WTC11 (cell line): ENCODE results near the gene SUPT5H. TPM values are rescaled to one million over a fixed set of nuclear protein-coding genes. Genes with fewer than 3 reads are reported as not detected.

Experiments
- ATAC-seq: fragments of 200-7000 bp; cut with Tn5 transposase; 2 replicates; pipeline ENCODE4 v1.10.0; 2021; ENCODE audit warnings: mild to moderate bottlenecking, moderate library complexity
- CTCF ChIA-PET: fragments of 300-600 bp; sonication (Branson Sonifier 250); formaldehyde crosslinking; loops from one replicate; lab custom pipeline; 2021; ENCODE audit warnings: antibody characterized with exemption; lab: Charles Lee
- POLR2A ChIA-PET: fragments of 350-600 bp; sonication (Branson Sonifier 250); formaldehyde crosslinking; loops from one replicate; lab custom pipeline; 2021; ENCODE audit warnings: antibody characterized with exemption; lab: Charles Lee
- DNase-seq: peaks from one replicate; pipeline ENCODE4 v3.0.0; 2021; ENCODE audit warnings: low spot score
- H3K27ac Mint-ChIP-seq: 2 replicates; pipeline ENCODE4 v1.8.0; 2021; ENCODE audit warnings: mixed read lengths
- H3K27me3 Mint-ChIP-seq: 2 replicates; pipeline ENCODE4 v1.8.0; 2021; ENCODE audit warnings: low read depth, mild to moderate bottlenecking, moderate library complexity, mixed read lengths
- H3K36me3 Mint-ChIP-seq: 2 replicates; pipeline ENCODE4 v1.8.0; 2021; ENCODE audit warnings: mixed read lengths
- H3K4me1 Mint-ChIP-seq: 2 replicates; pipeline ENCODE4 v1.8.0; 2022; ENCODE audit warnings: mixed read lengths
- H3K4me3 Mint-ChIP-seq: 2 replicates; pipeline ENCODE4 v1.8.0; 2021; ENCODE audit warnings: mild to moderate bottlenecking, moderate library complexity, mixed read lengths
- H3K9me3 Mint-ChIP-seq: 2 replicates; pipeline ENCODE4 v1.8.0; 2021; ENCODE audit warnings: mixed read lengths
- CBFB ChIP-seq: sonication (generic); formaldehyde crosslinking; IDR thresholded peaks from 2 replicates; pipeline ENCODE4 v1.8.1; 2022; ENCODE audit warnings: mild to moderate bottlenecking, low read depth, missing genetic modification reagents
- CREM ChIP-seq: sonication (generic); formaldehyde crosslinking; IDR thresholded peaks from 2 replicates; pipeline ENCODE4 v1.8.1; 2022; ENCODE audit warnings: mild to moderate bottlenecking, missing genetic modification reagents, moderate library complexity
- ESRRA ChIP-seq: sonication (generic); formaldehyde crosslinking; IDR thresholded peaks from 2 replicates; pipeline ENCODE4 v1.8.1; 2022; ENCODE audit warnings: mild to moderate bottlenecking, missing genetic modification reagents, borderline replicate concordance
- NFE2L1 ChIP-seq: sonication (generic); formaldehyde crosslinking; IDR thresholded peaks from 2 replicates; pipeline ENCODE4 v1.8.1; 2023; ENCODE audit warnings: missing genetic modification reagents
- NR2C2 ChIP-seq: sonication (generic); formaldehyde crosslinking; IDR thresholded peaks from 2 replicates; pipeline ENCODE4 v1.8.0; 2022; ENCODE audit warnings: mild to moderate bottlenecking, missing genetic modification reagents
- SOX15 ChIP-seq: fragments of 250-450 bp; sonication (Bioruptor Pico); IDR thresholded peaks from 2 replicates; pipeline ENCODE4 v1.9.0; 2021; ENCODE audit warnings: mild to moderate bottlenecking
- TEAD1 ChIP-seq: sonication (generic); formaldehyde crosslinking; IDR thresholded peaks from 2 replicates; pipeline ENCODE4 v1.8.0; 2022; ENCODE audit warnings: mild to moderate bottlenecking, missing genetic modification reagents
- TP53 ChIP-seq: sonication (generic); formaldehyde crosslinking; IDR thresholded peaks from 2 replicates; pipeline ENCODE4 v1.8.1; 2023; ENCODE audit warnings: mild to moderate bottlenecking, missing genetic modification reagents
- ZNF396 ChIP-seq: fragments of 250-450 bp; sonication (Bioruptor Pico); IDR thresholded peaks from 2 replicates; pipeline ENCODE4 v1.8.0; 2021; ENCODE audit warnings: mild to moderate bottlenecking, moderate library complexity, borderline replicate concordance
- total RNA-seq: library from RNA; stranded (reverse); gene quantifications from 3 replicates; pipeline ENCODE4 v1.2.3, GENCODE V29; 2021
- TF ChIP-seq, protein P1 (sequence below): sonication (generic); formaldehyde crosslinking; IDR thresholded peaks from 2 replicates; pipeline ENCODE4 v1.8.0; 2022; ENCODE audit warnings: mild to moderate bottlenecking, missing genetic modification reagents
- TF ChIP-seq, protein P2 (sequence below): sonication (generic); formaldehyde crosslinking; IDR thresholded peaks from 2 replicates; pipeline ENCODE4 v1.8.0; 2022; ENCODE audit warnings: mild to moderate bottlenecking, missing genetic modification reagents
- TF ChIP-seq, protein P3 (sequence below): fragments of 250-450 bp; sonication (Bioruptor Pico); IDR thresholded peaks from 2 replicates; pipeline ENCODE4 v1.9.0; 2021; ENCODE audit warnings: mild to moderate bottlenecking
- TF ChIP-seq, protein P4 (sequence below): sonication (generic); formaldehyde crosslinking; IDR thresholded peaks from 2 replicates; pipeline ENCODE4 v1.8.1; 2022; ENCODE audit warnings: mild to moderate bottlenecking, moderate library complexity, missing genetic modification reagents
- TF ChIP-seq, protein P5 (sequence below): fragments of 250-450 bp; sonication (Bioruptor Pico); IDR thresholded peaks from 2 replicates; pipeline ENCODE4 v1.9.0; 2021; ENCODE audit warnings: mild to moderate bottlenecking, borderline replicate concordance
- TF ChIP-seq, protein P6 (sequence below): sonication (generic); formaldehyde crosslinking; IDR thresholded peaks from 2 replicates; pipeline ENCODE4 v1.8.1; 2022; ENCODE audit warnings: missing genetic modification reagents, borderline replicate concordance
- TF ChIP-seq, protein P7 (sequence below): sonication (generic); formaldehyde crosslinking; IDR thresholded peaks from 2 replicates; pipeline ENCODE4 v1.8.1; 2023; ENCODE audit warnings: mild to moderate bottlenecking, moderate library complexity, missing genetic modification reagents
- TF ChIP-seq, protein P8 (sequence below): sonication (generic); formaldehyde crosslinking; IDR thresholded peaks from 2 replicates; pipeline ENCODE4 v1.8.0; 2023; ENCODE audit warnings: missing genetic modification reagents, mild to moderate bottlenecking, borderline replicate concordance
- TF ChIP-seq, protein P9 (sequence below): sonication (generic); formaldehyde crosslinking; IDR thresholded peaks from 2 replicates; pipeline ENCODE4 v1.8.1; 2022; ENCODE audit warnings: low read depth, mild to moderate bottlenecking, moderate library complexity, missing genetic modification reagents, borderline replicate concordance

Gene SUPT5H
- total RNA-seq, 1 experiment from 2014 or later, result 135 TPM

DNA sequence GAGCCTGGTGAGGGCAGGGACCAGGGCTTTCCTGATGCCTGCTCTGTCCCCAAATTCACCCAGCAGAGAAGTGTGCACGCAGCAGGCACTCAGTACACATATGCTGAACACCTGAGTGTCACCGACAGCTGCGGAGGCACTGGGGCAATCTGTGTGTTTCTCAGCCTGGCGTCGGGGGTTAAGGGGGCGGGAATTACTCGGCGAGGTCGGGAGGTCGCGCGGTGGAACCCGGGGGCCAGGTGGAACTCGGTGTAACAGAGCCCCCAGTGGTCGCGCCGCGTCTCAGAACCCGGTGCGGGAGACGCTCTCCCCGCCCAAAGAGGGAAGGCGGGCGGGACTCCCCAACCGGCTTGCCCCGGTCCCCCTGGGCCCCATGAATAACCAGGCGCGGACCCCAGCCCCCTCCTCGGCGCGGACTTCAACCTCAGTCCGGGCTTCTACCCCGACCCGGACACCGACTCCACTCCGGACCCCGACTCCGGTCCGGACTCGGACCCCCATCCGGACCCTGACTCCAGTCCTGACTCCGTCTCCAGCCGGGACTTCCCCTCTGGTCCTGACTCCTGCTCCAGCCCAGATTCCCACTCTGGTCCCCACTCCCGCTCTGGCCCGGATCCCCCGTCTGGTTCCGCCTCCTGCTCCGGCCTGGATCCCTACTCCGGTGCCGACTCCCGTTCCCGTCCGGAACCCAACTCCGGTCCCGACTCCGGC lies 69.6 kb downstream of the SUPT5H start, which contains the start of gene SELENOV:
Gene SELENOV, plus strand, starts transcription at position 300 of the 711 bp plus-strand sequence. Its CDS starts 74 bp downstream, at position 374.
- CTCF ChIA-PET, result interaction anchor here (0.7 to 4.0 kb wide), 11 partner anchors 8 to 112 kb away, joined by 3 to 21 read pairs (median 5); partner anchors contain the start of gene EID2B
- Mint-ChIP-seq H3K27ac (peak within 1 kb of the TSS; percentile 41; the same call in 1 of the 2 replicates), H3K4me3 (peak within 1 kb of the TSS; percentile 89), H3K27me3 (peaks cover 36% of the 10 kb centered on the region), H3K36me3 (peaks cover 5% of the 10 kb centered on the region), H3K4me1 (peaks cover 27% of the 10 kb centered on the region), H3K9me3 (no peaks in the 10 kb centered on the region; the same call in 1 of the 2 replicates)
- POLR2A ChIA-PET, result interaction anchor here (0.8 to 1.8 kb wide), 3 partner anchors 17 to 107 kb away, joined by 3 to 10 read pairs (median 6); partner anchors contain the start of genes EID2B and RPS16
- peak; percentile 90 for DNase-seq
- ATAC-seq, result peak; percentile 76
- TF ChIP-seq, protein P1, sequence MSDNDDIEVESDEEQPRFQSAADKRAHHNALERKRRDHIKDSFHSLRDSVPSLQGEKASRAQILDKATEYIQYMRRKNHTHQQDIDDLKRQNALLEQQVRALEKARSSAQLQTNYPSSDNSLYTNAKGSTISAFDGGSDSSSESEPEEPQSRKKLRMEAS (CRISPR knock-in tag), result peak; percentile 71
- TF ChIP-seq ZNF396 (CRISPR knock-in tag) (no peak), CBFB (CRISPR knock-in tag) (no peak), TP53 (CRISPR knock-in tag) (peak; percentile 17; the same call in 1 of the 2 replicates), TEAD1 (CRISPR knock-in tag) (peak; percentile 67), SOX15 (no peak), ESRRA (0 out of 2 replicates have a peak, but pooled peaks have one; percentile 15), NR2C2 (peak; percentile 26; the same call in 1 of the 2 replicates), NFE2L1 (CRISPR knock-in tag) (peak; percentile 42; the same call in 1 of the 2 replicates), CREM (CRISPR knock-in tag) (no peak)
- TF ChIP-seq, protein P2, sequence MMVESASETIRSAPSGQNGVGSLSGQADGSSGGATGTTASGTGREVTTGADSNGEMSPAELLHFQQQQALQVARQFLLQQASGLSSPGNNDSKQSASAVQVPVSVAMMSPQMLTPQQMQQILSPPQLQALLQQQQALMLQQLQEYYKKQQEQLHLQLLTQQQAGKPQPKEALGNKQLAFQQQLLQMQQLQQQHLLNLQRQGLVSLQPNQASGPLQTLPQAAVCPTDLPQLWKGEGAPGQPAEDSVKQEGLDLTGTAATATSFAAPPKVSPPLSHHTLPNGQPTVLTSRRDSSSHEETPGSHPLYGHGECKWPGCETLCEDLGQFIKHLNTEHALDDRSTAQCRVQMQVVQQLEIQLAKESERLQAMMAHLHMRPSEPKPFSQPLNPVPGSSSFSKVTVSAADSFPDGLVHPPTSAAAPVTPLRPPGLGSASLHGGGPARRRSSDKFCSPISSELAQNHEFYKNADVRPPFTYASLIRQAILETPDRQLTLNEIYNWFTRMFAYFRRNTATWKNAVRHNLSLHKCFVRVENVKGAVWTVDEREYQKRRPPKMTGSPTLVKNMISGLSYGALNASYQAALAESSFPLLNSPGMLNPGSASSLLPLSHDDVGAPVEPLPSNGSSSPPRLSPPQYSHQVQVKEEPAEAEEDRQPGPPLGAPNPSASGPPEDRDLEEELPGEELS, result peak; percentile 61; the same call in 1 of the 2 replicates
- TF ChIP-seq, protein P3, sequence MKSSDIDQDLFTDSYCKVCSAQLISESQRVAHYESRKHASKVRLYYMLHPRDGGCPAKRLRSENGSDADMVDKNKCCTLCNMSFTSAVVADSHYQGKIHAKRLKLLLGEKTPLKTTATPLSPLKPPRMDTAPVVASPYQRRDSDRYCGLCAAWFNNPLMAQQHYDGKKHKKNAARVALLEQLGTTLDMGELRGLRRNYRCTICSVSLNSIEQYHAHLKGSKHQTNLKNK, result no peak
- TF ChIP-seq, protein P4, sequence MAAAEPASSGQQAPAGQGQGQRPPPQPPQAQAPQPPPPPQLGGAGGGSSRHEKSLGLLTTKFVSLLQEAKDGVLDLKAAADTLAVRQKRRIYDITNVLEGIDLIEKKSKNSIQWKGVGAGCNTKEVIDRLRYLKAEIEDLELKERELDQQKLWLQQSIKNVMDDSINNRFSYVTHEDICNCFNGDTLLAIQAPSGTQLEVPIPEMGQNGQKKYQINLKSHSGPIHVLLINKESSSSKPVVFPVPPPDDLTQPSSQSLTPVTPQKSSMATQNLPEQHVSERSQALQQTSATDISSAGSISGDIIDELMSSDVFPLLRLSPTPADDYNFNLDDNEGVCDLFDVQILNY (CRISPR knock-in tag), result peak; percentile 62; the same call in 1 of the 2 replicates
- TF ChIP-seq, protein P5, sequence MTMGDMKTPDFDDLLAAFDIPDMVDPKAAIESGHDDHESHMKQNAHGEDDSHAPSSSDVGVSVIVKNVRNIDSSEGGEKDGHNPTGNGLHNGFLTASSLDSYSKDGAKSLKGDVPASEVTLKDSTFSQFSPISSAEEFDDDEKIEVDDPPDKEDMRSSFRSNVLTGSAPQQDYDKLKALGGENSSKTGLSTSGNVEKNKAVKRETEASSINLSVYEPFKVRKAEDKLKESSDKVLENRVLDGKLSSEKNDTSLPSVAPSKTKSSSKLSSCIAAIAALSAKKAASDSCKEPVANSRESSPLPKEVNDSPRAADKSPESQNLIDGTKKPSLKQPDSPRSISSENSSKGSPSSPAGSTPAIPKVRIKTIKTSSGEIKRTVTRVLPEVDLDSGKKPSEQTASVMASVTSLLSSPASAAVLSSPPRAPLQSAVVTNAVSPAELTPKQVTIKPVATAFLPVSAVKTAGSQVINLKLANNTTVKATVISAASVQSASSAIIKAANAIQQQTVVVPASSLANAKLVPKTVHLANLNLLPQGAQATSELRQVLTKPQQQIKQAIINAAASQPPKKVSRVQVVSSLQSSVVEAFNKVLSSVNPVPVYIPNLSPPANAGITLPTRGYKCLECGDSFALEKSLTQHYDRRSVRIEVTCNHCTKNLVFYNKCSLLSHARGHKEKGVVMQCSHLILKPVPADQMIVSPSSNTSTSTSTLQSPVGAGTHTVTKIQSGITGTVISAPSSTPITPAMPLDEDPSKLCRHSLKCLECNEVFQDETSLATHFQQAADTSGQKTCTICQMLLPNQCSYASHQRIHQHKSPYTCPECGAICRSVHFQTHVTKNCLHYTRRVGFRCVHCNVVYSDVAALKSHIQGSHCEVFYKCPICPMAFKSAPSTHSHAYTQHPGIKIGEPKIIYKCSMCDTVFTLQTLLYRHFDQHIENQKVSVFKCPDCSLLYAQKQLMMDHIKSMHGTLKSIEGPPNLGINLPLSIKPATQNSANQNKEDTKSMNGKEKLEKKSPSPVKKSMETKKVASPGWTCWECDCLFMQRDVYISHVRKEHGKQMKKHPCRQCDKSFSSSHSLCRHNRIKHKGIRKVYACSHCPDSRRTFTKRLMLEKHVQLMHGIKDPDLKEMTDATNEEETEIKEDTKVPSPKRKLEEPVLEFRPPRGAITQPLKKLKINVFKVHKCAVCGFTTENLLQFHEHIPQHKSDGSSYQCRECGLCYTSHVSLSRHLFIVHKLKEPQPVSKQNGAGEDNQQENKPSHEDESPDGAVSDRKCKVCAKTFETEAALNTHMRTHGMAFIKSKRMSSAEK (CRISPR knock-in tag), result no peak
- TF ChIP-seq, protein P6, sequence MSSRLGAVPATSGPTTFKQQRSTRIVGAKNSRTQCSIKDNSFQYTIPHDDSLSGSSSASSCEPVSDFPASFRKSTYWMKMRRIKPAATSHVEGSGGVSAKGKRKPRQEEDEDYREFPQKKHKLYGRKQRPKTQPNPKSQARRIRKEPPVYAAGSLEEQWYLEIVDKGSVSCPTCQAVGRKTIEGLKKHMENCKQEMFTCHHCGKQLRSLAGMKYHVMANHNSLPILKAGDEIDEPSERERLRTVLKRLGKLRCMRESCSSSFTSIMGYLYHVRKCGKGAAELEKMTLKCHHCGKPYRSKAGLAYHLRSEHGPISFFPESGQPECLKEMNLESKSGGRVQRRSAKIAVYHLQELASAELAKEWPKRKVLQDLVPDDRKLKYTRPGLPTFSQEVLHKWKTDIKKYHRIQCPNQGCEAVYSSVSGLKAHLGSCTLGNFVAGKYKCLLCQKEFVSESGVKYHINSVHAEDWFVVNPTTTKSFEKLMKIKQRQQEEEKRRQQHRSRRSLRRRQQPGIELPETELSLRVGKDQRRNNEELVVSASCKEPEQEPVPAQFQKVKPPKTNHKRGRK, result no peak
- TF ChIP-seq, protein P7, sequence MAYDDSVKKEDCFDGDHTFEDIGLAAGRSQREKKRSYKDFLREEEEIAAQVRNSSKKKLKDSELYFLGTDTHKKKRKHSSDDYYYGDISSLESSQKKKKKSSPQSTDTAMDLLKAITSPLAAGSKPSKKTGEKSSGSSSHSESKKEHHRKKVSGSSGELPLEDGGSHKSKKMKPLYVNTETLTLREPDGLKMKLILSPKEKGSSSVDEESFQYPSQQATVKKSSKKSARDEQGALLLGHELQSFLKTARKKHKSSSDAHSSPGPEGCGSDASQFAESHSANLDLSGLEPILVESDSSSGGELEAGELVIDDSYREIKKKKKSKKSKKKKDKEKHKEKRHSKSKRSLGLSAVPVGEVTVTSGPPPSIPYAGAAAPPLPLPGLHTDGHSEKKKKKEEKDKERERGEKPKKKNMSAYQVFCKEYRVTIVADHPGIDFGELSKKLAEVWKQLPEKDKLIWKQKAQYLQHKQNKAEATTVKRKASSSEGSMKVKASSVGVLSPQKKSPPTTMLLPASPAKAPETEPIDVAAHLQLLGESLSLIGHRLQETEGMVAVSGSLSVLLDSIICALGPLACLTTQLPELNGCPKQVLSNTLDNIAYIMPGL (CRISPR knock-in tag), result peak; percentile 39
- TF ChIP-seq, protein P8, sequence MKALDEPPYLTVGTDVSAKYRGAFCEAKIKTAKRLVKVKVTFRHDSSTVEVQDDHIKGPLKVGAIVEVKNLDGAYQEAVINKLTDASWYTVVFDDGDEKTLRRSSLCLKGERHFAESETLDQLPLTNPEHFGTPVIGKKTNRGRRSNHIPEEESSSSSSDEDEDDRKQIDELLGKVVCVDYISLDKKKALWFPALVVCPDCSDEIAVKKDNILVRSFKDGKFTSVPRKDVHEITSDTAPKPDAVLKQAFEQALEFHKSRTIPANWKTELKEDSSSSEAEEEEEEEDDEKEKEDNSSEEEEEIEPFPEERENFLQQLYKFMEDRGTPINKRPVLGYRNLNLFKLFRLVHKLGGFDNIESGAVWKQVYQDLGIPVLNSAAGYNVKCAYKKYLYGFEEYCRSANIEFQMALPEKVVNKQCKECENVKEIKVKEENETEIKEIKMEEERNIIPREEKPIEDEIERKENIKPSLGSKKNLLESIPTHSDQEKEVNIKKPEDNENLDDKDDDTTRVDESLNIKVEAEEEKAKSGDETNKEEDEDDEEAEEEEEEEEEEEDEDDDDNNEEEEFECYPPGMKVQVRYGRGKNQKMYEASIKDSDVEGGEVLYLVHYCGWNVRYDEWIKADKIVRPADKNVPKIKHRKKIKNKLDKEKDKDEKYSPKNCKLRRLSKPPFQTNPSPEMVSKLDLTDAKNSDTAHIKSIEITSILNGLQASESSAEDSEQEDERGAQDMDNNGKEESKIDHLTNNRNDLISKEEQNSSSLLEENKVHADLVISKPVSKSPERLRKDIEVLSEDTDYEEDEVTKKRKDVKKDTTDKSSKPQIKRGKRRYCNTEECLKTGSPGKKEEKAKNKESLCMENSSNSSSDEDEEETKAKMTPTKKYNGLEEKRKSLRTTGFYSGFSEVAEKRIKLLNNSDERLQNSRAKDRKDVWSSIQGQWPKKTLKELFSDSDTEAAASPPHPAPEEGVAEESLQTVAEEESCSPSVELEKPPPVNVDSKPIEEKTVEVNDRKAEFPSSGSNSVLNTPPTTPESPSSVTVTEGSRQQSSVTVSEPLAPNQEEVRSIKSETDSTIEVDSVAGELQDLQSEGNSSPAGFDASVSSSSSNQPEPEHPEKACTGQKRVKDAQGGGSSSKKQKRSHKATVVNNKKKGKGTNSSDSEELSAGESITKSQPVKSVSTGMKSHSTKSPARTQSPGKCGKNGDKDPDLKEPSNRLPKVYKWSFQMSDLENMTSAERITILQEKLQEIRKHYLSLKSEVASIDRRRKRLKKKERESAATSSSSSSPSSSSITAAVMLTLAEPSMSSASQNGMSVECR, result peak; percentile 40; the same call in 1 of the 2 replicates
- TF ChIP-seq, protein P9, sequence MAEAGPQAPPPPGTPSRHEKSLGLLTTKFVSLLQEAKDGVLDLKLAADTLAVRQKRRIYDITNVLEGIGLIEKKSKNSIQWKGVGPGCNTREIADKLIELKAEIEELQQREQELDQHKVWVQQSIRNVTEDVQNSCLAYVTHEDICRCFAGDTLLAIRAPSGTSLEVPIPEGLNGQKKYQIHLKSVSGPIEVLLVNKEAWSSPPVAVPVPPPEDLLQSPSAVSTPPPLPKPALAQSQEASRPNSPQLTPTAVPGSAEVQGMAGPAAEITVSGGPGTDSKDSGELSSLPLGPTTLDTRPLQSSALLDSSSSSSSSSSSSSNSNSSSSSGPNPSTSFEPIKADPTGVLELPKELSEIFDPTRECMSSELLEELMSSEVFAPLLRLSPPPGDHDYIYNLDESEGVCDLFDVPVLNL (CRISPR knock-in tag), result peak; percentile 56
